ENCODE data around the gene HAPLN2. TPM values are rescaled to one million over a fixed set of nuclear protein-coding genes. Genes with fewer than 3 reads are reported as not detected.

The HAPLN2 gene
- total and polyA plus RNA-seq, 2 of the 8 experiments (the other 6 are each of a cell fraction or from before 2014, with no cell fraction given): 0.19 to 0.51 TPM

DNA sequence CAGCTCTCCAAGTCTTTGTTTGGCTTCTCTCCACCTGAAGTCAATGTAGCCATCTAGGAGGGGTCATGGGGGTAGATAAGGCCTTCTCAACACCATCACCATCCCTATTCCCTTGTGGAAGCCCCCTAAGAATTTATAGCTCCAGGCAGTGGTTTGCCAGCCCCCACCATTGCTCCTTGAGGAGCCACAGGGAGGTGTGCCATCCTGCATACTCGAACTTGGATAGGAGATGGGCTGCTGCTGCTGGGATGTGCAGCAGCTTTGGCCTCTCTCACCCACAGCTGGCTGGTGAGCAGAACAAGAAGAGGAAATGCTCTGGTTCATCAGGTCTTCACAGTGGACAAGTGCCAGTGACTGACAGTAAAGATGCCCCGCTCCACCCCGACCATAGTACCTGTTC is 22.8 kb upstream of the HAPLN2 start (continued):
- TF ChIP-seq CHD7 (IDR thresholded peaks at IDR 0.05; ENCODE audit: insufficient replicate concordance, low read length): no peak
- TF ChIP-seq, protein P1, sequence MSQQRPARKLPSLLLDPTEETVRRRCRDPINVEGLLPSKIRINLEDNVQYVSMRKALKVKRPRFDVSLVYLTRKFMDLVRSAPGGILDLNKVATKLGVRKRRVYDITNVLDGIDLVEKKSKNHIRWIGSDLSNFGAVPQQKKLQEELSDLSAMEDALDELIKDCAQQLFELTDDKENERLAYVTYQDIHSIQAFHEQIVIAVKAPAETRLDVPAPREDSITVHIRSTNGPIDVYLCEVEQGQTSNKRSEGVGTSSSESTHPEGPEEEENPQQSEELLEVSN (IDR thresholded peaks at IDR 0.05): no peak
- TF ChIP-seq HDAC6 (IDR thresholded peaks at IDR 0.05; ENCODE audit: low read depth, low read length): no peak
- TF ChIP-seq SP2 (IDR thresholded peaks at IDR 0.05; ENCODE audit: low read length): no peak
- no peak for TF ChIP-seq MAFK (IDR thresholded peaks at IDR 0.05; ENCODE audit: low read depth, low read length)
- no peak for TF ChIP-seq GTF2F1 (IDR thresholded peaks at IDR 0.05; ENCODE audit: borderline replicate concordance, low read depth, low read length)
- no peak for TF ChIP-seq ATF3 (IDR thresholded peaks at IDR 0.05; ENCODE audit: insufficient read depth, low read depth, low read length)
- no peak for TF ChIP-seq EZH2 (IDR thresholded peaks at IDR 0.05; ENCODE audit: low read depth, low read length, severe bottlenecking)

All from H1 (cell line).